Loucy (cell line): Measurements from ENCODE around the gene CSPG4.

Experiments
- EZH2phosphoT487 ChIP-seq: fragments of 200-600 bp; IDR thresholded peaks from 2 replicates; pipeline ENCODE4 v1.6.1; 2018; ENCODE audit warnings: antibody characterized with exemption, mild to moderate bottlenecking, moderate library complexity, borderline replicate concordance
- TF ChIP-seq, protein P1 (sequence below): fragments of 200-600 bp; sonication (generic); conservative IDR thresholded peaks from 2 replicates; pipeline ENCODE4 v1.5.1; 2014; ENCODE audit warnings: mild to moderate bottlenecking, antibody characterized with exemption, low read length

DNA sequence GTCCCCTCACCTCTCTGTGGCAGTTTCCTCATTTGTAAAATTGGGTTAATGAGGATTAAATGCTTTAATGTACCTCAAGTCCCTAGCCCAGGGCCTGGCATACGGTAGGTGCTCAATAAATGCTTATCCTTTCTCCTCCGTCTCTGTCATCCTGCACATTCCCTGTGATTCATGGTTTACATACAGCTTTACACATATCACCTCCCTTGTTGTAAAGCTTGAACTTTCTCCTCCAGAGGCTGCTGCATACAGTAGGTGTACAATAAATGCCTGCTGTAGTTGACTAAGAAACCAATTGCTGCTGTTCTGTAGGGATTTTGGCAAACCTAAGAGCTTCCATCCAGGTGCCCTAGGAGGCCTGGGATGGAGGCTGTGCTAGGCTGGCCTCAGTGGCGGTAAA, 1.5 kb upstream of the CSPG4 start:
- TF ChIP-seq, protein P1, sequence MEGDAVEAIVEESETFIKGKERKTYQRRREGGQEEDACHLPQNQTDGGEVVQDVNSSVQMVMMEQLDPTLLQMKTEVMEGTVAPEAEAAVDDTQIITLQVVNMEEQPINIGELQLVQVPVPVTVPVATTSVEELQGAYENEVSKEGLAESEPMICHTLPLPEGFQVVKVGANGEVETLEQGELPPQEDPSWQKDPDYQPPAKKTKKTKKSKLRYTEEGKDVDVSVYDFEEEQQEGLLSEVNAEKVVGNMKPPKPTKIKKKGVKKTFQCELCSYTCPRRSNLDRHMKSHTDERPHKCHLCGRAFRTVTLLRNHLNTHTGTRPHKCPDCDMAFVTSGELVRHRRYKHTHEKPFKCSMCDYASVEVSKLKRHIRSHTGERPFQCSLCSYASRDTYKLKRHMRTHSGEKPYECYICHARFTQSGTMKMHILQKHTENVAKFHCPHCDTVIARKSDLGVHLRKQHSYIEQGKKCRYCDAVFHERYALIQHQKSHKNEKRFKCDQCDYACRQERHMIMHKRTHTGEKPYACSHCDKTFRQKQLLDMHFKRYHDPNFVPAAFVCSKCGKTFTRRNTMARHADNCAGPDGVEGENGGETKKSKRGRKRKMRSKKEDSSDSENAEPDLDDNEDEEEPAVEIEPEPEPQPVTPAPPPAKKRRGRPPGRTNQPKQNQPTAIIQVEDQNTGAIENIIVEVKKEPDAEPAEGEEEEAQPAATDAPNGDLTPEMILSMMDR = no peak
- no peak for TF ChIP-seq EZH2phosphoT487
